DMS 273 (cell line): ENCODE data around the gene CSTA.
"Not testable (repeated sequence)": the region's sequence is repeated elsewhere in the genome, so short reads cannot be mapped to it uniquely, and the experiment has no call there.

Source experiments
- DNase-seq: peaks from one replicate; lab custom pipeline; 2025; ENCODE audit not compliant: unreplicated experiment; lab: John Stamatoyannopoulos, UW

CSTA gene

GRCh38 chr3:122318620-122319019 lies 6.4 kb upstream of the CSTA start:
- no peak for DNase-seq

GRCh38 chr3:122322095-122323075 lies 2.7 kb upstream of the CSTA start:
- no peak for DNase-seq

GRCh38 chr3:122325769-122326168 lies 721 bp downstream of the CSTA start:
- no peak for DNase-seq

- DNase-seq, result no peak
Measured at GRCh38 chr3:122331886-122332285, 6.8 kb downstream of the CSTA start.

- no peak for DNase-seq
Measured at GRCh38 chr3:122332551-122332950, 7.5 kb downstream of the CSTA start.

GRCh38 chr3:122342803-122343202 lies 17.8 kb downstream of the CSTA start:
- no peak for DNase-seq

- DNase-seq, result no peak
Measured at GRCh38 chr3:122343654-122344053, 18.6 kb downstream of the CSTA start.

GRCh38 chr3:122349171-122349570 lies 24.1 kb downstream of the CSTA start:
- no peak for DNase-seq

GRCh38 chr3:122350814-122351418 lies 25.9 kb downstream of the CSTA start:
- DNase-seq, result no peak

- no peak for DNase-seq
Measured at GRCh38 chr3:122351612-122352011, 26.6 kb downstream of the CSTA start.

GRCh38 chr3:122353215-122353614 lies 28.2 kb downstream of the CSTA start:
- DNase-seq, result peak; percentile 35

GRCh38 chr3:122353893-122354401 lies 28.9 kb downstream of the CSTA start:
- no peak for DNase-seq

GRCh38 chr3:122355612-122356011 lies 30.6 kb downstream of the CSTA start:
- no peak for DNase-seq

GRCh38 chr3:122356402-122356801 lies 31.4 kb downstream of the CSTA start:
- DNase-seq, result peak; percentile 78

- DNase-seq, result no peak
Measured at GRCh38 chr3:122357828-122358702, 33.0 kb downstream of the CSTA start.

- DNase-seq, result no peak
Measured at GRCh38 chr3:122358703-122359032, 33.6 kb downstream of the CSTA start.

- no peak for DNase-seq
Measured at GRCh38 chr3:122362026-122362425, 37.0 kb downstream of the CSTA start.

- no peak for DNase-seq
Measured at GRCh38 chr3:122364490-122364889, 39.4 kb downstream of the CSTA start.

- DNase-seq, result no peak
Measured at GRCh38 chr3:122365073-122365472, 40.0 kb downstream of the CSTA start.

- not testable (repeated sequence) for DNase-seq
Measured at GRCh38 chr3:122365582-122366378, 40.7 kb downstream of the CSTA start.
